Natural killer cell (primary cell): ENCODE data around the gene ANKRD44. TPM values are rescaled to one million over a fixed set of nuclear protein-coding genes. Genes with fewer than 3 reads are reported as not detected.

ENCODE experiments used
- ATAC-seq, 3 donors: fragments of 150-1000 bp in 2 of 3; fragments of 200-7000 bp in 1 of 3; cut with Tn5 transposase; 1 replicate in 1 of 3; 2 replicates in 2 of 3; pipeline ENCODE4 v1.10.0; 2021; ENCODE audit warnings: mild to moderate bottlenecking in 2 of 3, moderate library complexity in 2 of 3
- DNase-seq, 2 donors: peaks; one replicate each; pipeline versions ENCODE4 v3.0.0 to v3.0.0-alpha.2; 2013 to 2021; ENCODE audit warnings: mixed read lengths in 1 of 2
- H3K27ac ChIP-seq: one replicate; pipeline ENCODE4 v1.5.1; 2013; ENCODE audit warnings: mild to moderate bottlenecking, low read length
- H3K27me3 ChIP-seq: one replicate; pipeline ENCODE4 v1.6.1; 2013; ENCODE audit warnings: low read length; ENCODE audit not compliant: control insufficient read depth, insufficient read depth
- H3K36me3 ChIP-seq: one replicate; pipeline ENCODE4 v1.6.1; 2013; ENCODE audit warnings: low read length; ENCODE audit not compliant: control insufficient read depth, insufficient read depth
- H3K4me1 ChIP-seq: one replicate; pipeline ENCODE4 v1.6.1; 2013; ENCODE audit warnings: low read length; ENCODE audit not compliant: control insufficient read depth, insufficient read depth
- H3K4me3 ChIP-seq: one replicate; pipeline ENCODE4 v1.5.1; 2013; ENCODE audit warnings: low read length
- H3K9me3 ChIP-seq: one replicate; pipeline ENCODE4 v1.6.1; 2013; ENCODE audit warnings: low read length; ENCODE audit not compliant: control insufficient read depth, insufficient read depth
- H3K27ac Mint-ChIP-seq, 2 donors: one replicate each; pipeline ENCODE4 v1.8.0; 2022; ENCODE audit warnings: mild to moderate bottlenecking in 2 of 2, mixed read lengths in 2 of 2, moderate library complexity in 1 of 2
- H3K27me3 Mint-ChIP-seq, 2 donors: one replicate each; pipeline ENCODE4 v1.8.0; 2022; ENCODE audit warnings: low read depth in 2 of 2, mixed read lengths in 2 of 2
- H3K36me3 Mint-ChIP-seq: one replicate; pipeline ENCODE4 v1.8.0; 2022; ENCODE audit warnings: mixed read lengths
- H3K4me1 Mint-ChIP-seq, 2 donors: one replicate each; pipeline ENCODE4 v1.8.0; 2022; ENCODE audit warnings: mixed read lengths in 2 of 2
- H3K4me3 Mint-ChIP-seq: one replicate; pipeline ENCODE4 v1.8.0; 2022; ENCODE audit warnings: mild to moderate bottlenecking, moderate library complexity, mixed read lengths
- H3K9me3 Mint-ChIP-seq, 2 donors: one replicate each; pipeline ENCODE4 v1.8.0; 2022; ENCODE audit warnings: mixed read lengths in 2 of 2
- WGBS: methylation state at CpG from one replicate; pipeline ENCODE4 v1.1.7; 2013; ENCODE audit warnings: missing lambda C conversion rate; ENCODE audit not compliant: insufficient coverage; 5-methylcytosine and 5-hydroxymethylcytosine counted together
- intact Hi-C: fragments of 100-400 bp; cut with micrococcal nuclease; formaldehyde crosslinking; loops from one replicate; pipeline ENCODE4 v1.14.2; 2022
- total RNA-seq, 4 donors: library from RNA; stranded (reverse); fragments of 120-200 nt in 1 of 4; gene quantifications; one replicate each; pipeline versions ENCODE4 v1.2.3 to v1.2.4, GENCODE V29; 2013 to 2022
- TF ChIP-seq, protein P1 (sequence below): fragments of 200-600 bp; IDR thresholded peaks from one replicate; pipeline ENCODE4 v1.8.0; 2022; ENCODE audit warnings: antibody characterized with exemption

The ANKRD44 gene
- total RNA-seq, 3 donors from 2014 or later (not counting 1 experiment from before 2014, with no cell fraction given) = 252 to 376 (median 311) TPM

DNA sequence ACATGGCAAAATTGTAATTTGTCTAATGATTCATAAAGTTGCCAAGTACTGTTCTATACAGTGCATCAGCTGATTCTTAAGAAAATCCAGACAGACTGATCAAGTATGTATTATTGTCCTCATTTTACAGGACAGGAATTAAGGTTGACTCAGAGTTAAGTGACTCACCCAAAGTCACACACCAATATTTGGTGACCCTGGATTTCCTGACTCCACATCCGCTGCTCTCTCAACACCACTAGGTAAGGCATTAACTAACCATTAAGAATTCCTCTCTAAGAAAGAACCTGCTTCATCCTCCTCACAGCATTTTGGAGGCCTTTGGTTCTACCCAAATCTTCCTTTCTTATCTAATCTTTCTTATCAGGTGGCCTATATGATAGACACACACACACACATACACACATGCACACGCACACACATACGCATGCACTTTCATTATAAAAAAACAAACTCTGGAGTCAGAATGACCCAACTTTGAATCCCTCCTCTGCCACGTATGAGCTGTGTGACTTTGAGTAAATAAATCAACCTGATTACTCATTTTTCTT, 150.8 kb downstream of the ANKRD44 start:
- Histone ChIP-seq H3K27me3 (no peaks in the 10 kb centered on the region), H3K4me3 (no peak overlapping the region), H3K9me3 (no peaks in the 10 kb centered on the region), H3K27ac (peak overlapping the region; percentile 29), H3K4me1 (peaks cover 46% of the 10 kb centered on the region), H3K36me3 (peaks cover 4% of the 10 kb centered on the region)
- whole genome bisulfite sequencing = 57% methylated on average over 4 of the region's 4 CpGs
- TF ChIP-seq, protein P1, sequence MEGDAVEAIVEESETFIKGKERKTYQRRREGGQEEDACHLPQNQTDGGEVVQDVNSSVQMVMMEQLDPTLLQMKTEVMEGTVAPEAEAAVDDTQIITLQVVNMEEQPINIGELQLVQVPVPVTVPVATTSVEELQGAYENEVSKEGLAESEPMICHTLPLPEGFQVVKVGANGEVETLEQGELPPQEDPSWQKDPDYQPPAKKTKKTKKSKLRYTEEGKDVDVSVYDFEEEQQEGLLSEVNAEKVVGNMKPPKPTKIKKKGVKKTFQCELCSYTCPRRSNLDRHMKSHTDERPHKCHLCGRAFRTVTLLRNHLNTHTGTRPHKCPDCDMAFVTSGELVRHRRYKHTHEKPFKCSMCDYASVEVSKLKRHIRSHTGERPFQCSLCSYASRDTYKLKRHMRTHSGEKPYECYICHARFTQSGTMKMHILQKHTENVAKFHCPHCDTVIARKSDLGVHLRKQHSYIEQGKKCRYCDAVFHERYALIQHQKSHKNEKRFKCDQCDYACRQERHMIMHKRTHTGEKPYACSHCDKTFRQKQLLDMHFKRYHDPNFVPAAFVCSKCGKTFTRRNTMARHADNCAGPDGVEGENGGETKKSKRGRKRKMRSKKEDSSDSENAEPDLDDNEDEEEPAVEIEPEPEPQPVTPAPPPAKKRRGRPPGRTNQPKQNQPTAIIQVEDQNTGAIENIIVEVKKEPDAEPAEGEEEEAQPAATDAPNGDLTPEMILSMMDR = no peak
- DNase-seq = peak in 1 of 2 donors; percentile 59
- Mint-ChIP-seq H3K36me3 (no peaks in the 10 kb centered on the region), H3K4me3 (peak overlapping the region; percentile 75), H3K27ac (peak overlapping the region; percentile 86 to 88), H3K4me1 (peaks cover 75 to 77% of the 10 kb centered on the region in 2 donors), H3K27me3 (no peaks in the 10 kb centered on the region), H3K9me3 (no peaks in the 10 kb centered on the region)
- intact Hi-C loops = loop anchor here (1.0 to 5.0 kb wide), 2 partner anchors 19 to 33 kb away; no protein-coding TSS in a partner anchor
- peak; percentile 79 to 86 (median 81) for ATAC-seq

DNA sequence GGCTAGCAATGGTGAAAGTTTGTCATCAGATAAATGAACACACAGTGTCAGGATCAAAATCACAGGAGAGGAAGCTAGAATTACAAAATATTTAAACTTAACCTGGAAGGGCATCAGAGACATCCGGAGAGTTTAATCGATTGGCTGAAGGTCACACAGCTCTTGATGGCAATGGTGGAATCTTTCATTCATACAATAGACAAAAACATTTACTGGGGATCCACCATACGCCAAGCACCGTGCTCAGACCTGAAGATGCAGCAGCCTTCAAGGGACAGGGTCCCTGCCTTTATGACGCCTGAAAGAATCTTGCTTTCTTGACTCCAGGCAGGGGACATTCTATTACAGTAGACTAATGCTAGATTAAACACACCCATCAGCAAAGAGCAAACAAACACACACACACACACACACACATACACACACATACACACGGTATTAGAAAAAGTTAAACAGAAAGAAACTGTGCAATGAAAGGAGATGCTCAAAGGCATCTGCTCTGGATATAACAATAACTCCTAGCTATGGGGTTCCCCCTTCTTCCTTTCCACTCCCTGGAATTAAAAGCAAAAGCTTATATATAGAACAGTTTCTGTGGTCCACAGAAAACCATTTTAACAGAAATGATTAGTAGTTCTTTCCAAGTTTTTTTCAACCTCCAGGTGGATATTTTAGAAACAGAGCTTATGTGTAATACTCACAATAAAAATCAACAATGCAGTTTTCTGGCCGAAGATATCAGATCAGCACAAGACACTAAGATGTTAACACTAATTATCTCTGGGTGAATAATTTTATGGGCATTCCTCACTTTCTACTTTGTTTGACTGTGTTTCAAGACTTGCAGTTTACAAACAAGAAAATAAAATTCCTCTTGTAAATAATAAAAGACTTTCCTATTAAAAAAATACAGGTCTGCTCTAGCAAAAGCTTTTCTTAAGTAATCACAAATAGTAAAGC, 151.7 kb downstream of the ANKRD44 start:
- H3K27ac ChIP-seq = peak overlapping the region; percentile 29
- TF ChIP-seq, protein P1 = no peak
- Mint-ChIP-seq H3K4me3 (peak overlapping the region; percentile 75), H3K27ac (peak overlapping the region; percentile 86 to 88), H3K9me3 (no peaks in the 10 kb centered on the region), H3K27me3 (no peaks in the 10 kb centered on the region), H3K4me1 (peaks cover 72 to 78% of the 10 kb centered on the region in 2 donors), H3K36me3 (no peaks in the 10 kb centered on the region)
- H3K4me3 ChIP-seq = no peak overlapping the region
- WGBS = 69% methylated on average over 6 of the region's 7 CpGs
- H3K9me3 ChIP-seq = no peaks in the 10 kb centered on the region
- peaks cover 3% of the 10 kb centered on the region for H3K36me3 ChIP-seq
- no peaks in the 10 kb centered on the region for H3K27me3 ChIP-seq
- DNase-seq = no peak
- H3K4me1 ChIP-seq = peaks cover 37% of the 10 kb centered on the region
- intact Hi-C loops = loop anchor here (1.0 to 5.0 kb wide), 2 partner anchors 19 to 33 kb away; no protein-coding TSS in a partner anchor
- no peak for ATAC-seq

DNA sequence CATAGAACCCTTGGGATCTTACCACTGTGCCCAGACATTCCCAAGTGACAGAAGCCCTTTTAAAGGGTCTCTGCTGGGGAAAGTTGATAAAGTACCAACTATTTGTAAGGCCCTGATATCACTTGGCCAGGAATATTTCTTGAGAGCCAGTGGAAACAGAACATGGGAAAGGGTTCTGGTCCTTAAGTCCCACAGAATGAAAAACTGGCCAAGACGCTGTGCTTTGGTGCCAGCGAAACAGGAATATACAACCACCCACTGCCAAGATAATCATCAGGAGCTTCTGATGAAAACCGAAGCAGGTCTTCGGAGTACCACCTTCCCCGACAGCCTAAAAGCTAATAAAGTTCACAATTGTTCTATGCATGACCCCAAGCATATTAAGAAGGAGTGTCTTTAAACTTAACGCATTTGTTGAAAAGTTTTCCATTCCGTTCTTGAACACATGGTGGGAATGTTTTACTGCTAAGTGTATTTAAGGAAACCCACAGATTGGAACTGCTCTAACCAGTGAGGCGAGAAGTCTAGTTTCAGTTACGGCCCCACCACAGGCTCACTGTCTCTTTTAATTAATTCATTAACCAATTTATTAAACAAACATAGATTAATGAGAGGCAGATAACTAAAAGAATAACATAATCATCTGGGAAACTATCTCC, 152.6 kb downstream of the ANKRD44 start:
- Histone ChIP-seq H3K27ac (peak overlapping the region; percentile 29), H3K4me3 (no peak overlapping the region), H3K27me3 (no peaks in the 10 kb centered on the region), H3K4me1 (peaks cover 31% of the 10 kb centered on the region), H3K9me3 (no peaks in the 10 kb centered on the region), H3K36me3 (peaks cover 3% of the 10 kb centered on the region)
- TF ChIP-seq, protein P1 = no peak
- intact Hi-C loops = loop anchor here (5.0 kb wide), 1 partner anchor 34 kb away; no protein-coding TSS in a partner anchor
- H3K9me3 Mint-ChIP-seq = no peaks in the 10 kb centered on the region
- no peaks in the 10 kb centered on the region for H3K36me3 Mint-ChIP-seq
- DNase-seq (no peak), ATAC-seq (no peak)
- H3K27ac Mint-ChIP-seq = peak overlapping the region; percentile 86 to 88
- peaks cover 74 to 81% of the 10 kb centered on the region in 2 donors for H3K4me1 Mint-ChIP-seq
- no peaks in the 10 kb centered on the region for H3K27me3 Mint-ChIP-seq
- H3K4me3 Mint-ChIP-seq = peak overlapping the region; percentile 42
- 71% methylated on average over 7 of the region's 9 CpGs for WGBS
